GM18907 (cell line): ENCODE results near the gene BCL7A.

Experiments
- ATAC-seq: cut with Tn5 transposase; IDR thresholded peaks from one replicate; pipeline ENCODE4 v1.9.1; 2021; ENCODE audit warnings: mild to moderate bottlenecking, moderate library complexity; ENCODE audit not compliant: unreplicated experiment

BCL7A gene

GRCh38 chr12:122073815-122074214 is 52.1 kb downstream of the BCL7A start:
- ATAC-seq = no peak

- ATAC-seq = no peak
These were observed 55.2 kb downstream of the BCL7A start for GRCh38 chr12:122076743-122077495.

GRCh38 chr12:122078141-122079032 is 56.7 kb downstream of the BCL7A start, which contains the start of gene MLXIP:
Gene MLXIP (plus strand): TSS chr12:122078756. CDS start chr12:122078854, 98 bp downstream.
- ATAC-seq = peak; percentile 74

- no peak for ATAC-seq
These were observed 57.4 kb downstream of the BCL7A start for GRCh38 chr12:122079033-122079531.

GRCh38 chr12:122079532-122080081 is 57.9 kb downstream of the BCL7A start:
- no peak for ATAC-seq

GRCh38 chr12:122080149-122081082 is 58.7 kb downstream of the BCL7A start:
- ATAC-seq = no peak

GRCh38 chr12:122081083-122081696 is 59.5 kb downstream of the BCL7A start:
- ATAC-seq = no peak

- ATAC-seq = peak; percentile 71
These were observed 60.1 kb downstream of the BCL7A start for GRCh38 chr12:122081697-122082221.

- no peak for ATAC-seq
These were observed 61.1 kb downstream of the BCL7A start for GRCh38 chr12:122082621-122083356.

- no peak for ATAC-seq
These were observed 63.2 kb downstream of the BCL7A start for GRCh38 chr12:122084857-122085405.

- no peak for ATAC-seq
These were observed 63.9 kb downstream of the BCL7A start for GRCh38 chr12:122085591-122085990.

GRCh38 chr12:122086116-122086515 is 64.4 kb downstream of the BCL7A start:
- ATAC-seq = no peak

- no peak for ATAC-seq
These were observed 65.1 kb downstream of the BCL7A start for GRCh38 chr12:122086641-122087285.

GRCh38 chr12:122087431-122088178 is 65.9 kb downstream of the BCL7A start:
- no peak for ATAC-seq

GRCh38 chr12:122088179-122088810 is 66.6 kb downstream of the BCL7A start:
- ATAC-seq = no peak

GRCh38 chr12:122089077-122089476 is 67.4 kb downstream of the BCL7A start:
- ATAC-seq = no peak
